Spleen (tissue), 11 donors: ENCODE measurements around the gene MPZL1. TPM values are rescaled to one million over a fixed set of nuclear protein-coding genes. Genes with fewer than 3 reads are reported as not detected.

Experiments
- DNase-seq: peaks from one replicate; pipeline ENCODE4 v3.0.0-alpha.2; 2020
- H3K27ac ChIP-seq, 8 donors: fragments of 200-600 bp; sonication (generic) in 7 of 8; 1 replicate in 4 of 8; 2 replicates in 4 of 8; pipeline versions ENCODE4 v1.5.0 to v1.8.0; 2016 to 2021; ENCODE audit warnings: inconsistent platforms in 4 of 8, mild to moderate bottlenecking in 4 of 8, moderate library complexity in 1 of 8
- H3K27me3 ChIP-seq, 7 donors: fragments of 200-600 bp; sonication (generic) in 6 of 7; replicated peaks in 1 of 7; 1 replicate in 4 of 7; 2 replicates in 3 of 7; pipeline versions ENCODE4 v1.5.0 to v1.8.0; 2016 to 2021; ENCODE audit warnings: inconsistent platforms in 3 of 7, mild to moderate bottlenecking in 1 of 7
- H3K36me3 ChIP-seq, 6 donors: fragments of 200-600 bp; sonication (generic) in 5 of 6; 1 replicate in 4 of 6; 2 replicates in 2 of 6; pipeline versions ENCODE4 v1.5.0 to v1.8.0; 2016 to 2021; ENCODE audit warnings: inconsistent platforms in 2 of 6
- H3K4me1 ChIP-seq, 6 donors: fragments of 200-600 bp; sonication (generic) in 5 of 6; 1 replicate in 3 of 6; 2 replicates in 3 of 6; pipeline versions ENCODE4 v1.5.0 to v1.8.0; 2016 to 2021; ENCODE audit warnings: inconsistent platforms in 3 of 6
- H3K4me3 ChIP-seq, 8 donors: fragments of 200-600 bp; sonication (generic) in 7 of 8; 1 replicate in 4 of 8; 2 replicates in 4 of 8; pipeline versions ENCODE4 v1.5.0 to v1.8.0; 2016 to 2021; ENCODE audit warnings: inconsistent platforms in 4 of 8, mild to moderate bottlenecking in 4 of 8, moderate library complexity in 2 of 8
- H3K9me3 ChIP-seq, 8 donors: fragments of 200-600 bp; sonication (generic) in 7 of 8; 1 replicate in 4 of 8; 2 replicates in 4 of 8; pipeline versions ENCODE4 v1.5.0 to v1.8.0; 2016 to 2021; ENCODE audit warnings: inconsistent platforms in 4 of 8
- CTCF ChIP-seq, 11 experiments: fragments of 200-600 bp in 7 of 11; fragments of 450-650 bp in 4 of 11; sonication (generic) in 4 of 11; IDR thresholded peaks in 8 of 11; conservative IDR thresholded peaks in 3 of 11; 1 replicate in 7 of 11; 2 replicates in 4 of 11; pipeline versions ENCODE4 v1.4.0 to v1.8.0; 2016 to 2021; ENCODE audit warnings: antibody characterized with exemption in 11 of 11, inconsistent platforms in 4 of 11, mild to moderate bottlenecking in 1 of 11
- POLR2A ChIP-seq, 3 donors: fragments of 450-650 bp; IDR thresholded peaks; one replicate each; pipeline ENCODE4 v1.5.1; 2017; ENCODE audit warnings: antibody characterized with exemption in 3 of 3, mild to moderate bottlenecking in 1 of 3
- POLR2AphosphoS5 ChIP-seq, 3 donors: sonication (generic); formaldehyde crosslinking; IDR thresholded peaks; one replicate each; pipeline ENCODE4 v1.5.1; 2017; ENCODE audit warnings: antibody characterized with exemption in 3 of 3
- WGBS, 5 donors: extraction: QIAGEN DNeasy Blood & Tissue Kit in 3 of 5; methylation state at CpG; one replicate each; pipeline versions ENCODE4 v1.1.5 to v1.1.7; 2013 to 2018; 5-methylcytosine and 5-hydroxymethylcytosine counted together
- intact Hi-C: fragments of 100-400 bp; cut with DNase I; formaldehyde crosslinking; loops from one replicate; pipeline ENCODE4 v1.15.0; 2023; ENCODE audit warnings: low total_unique reads
- polyA plus RNA-seq, 3 donors: library from polyadenylated mRNA; stranded (reverse); fragments of 200-250 nt; gene quantifications; one replicate each; pipeline ENCODE4 v1.2.1, GENCODE V29; 2013
- total RNA-seq, 7 donors: library from RNA; depleted of rRNA in 3 of 7; stranded (reverse); fragments of >200 nt in 3 of 7; fragmentation: NEBNext Ultra II Directional in 4 of 7; extraction: Animal tissue kit (Norgen Biotek cat#: 25700) in 4 of 7; gene quantifications; one replicate each; pipeline versions ENCODE4 v1.1.0 to v1.2.1, GENCODE V29; 2016 to 2021
- donor health status: healthy with polysubstance abuse.
- donor health status: DM: no; HTN: no; CAD: no; lungs with moderate emphysema.
- donor health status: DM: no; HTN: no; CAD: no.
- donor health status: Bipolar disorder and iron deficiency.
- donor health status: healthy.
- donor health status: DM: no; HTN: no; CAD: no.
- donor health status: DM: yes; HTN: yes; CAD: no.

Gene MPZL1
- total and polyA plus RNA-seq, 10 donors = 12.0 to 65.8 (median 47.3) TPM

- Histone ChIP-seq H3K27me3 (no peaks in the 10 kb centered on the region), H3K4me1 (no peaks in the 10 kb centered on the region), H3K36me3 (no peaks in the 10 kb centered on the region), H3K9me3 (no peaks in the 10 kb centered on the region), H3K27ac (no peak overlapping the region), H3K4me3 (no peak overlapping the region)
- TF ChIP-seq POLR2A (IDR thresholded peaks at IDR 0.05) (no peak), POLR2AphosphoS5 (IDR thresholded peaks at IDR 0.05) (no peak), CTCF (IDR thresholded peaks at IDR 0.05 in 8 of 11, conservative IDR thresholded peaks at IDR 0.05 in 3 of 11) (no peak)
- no peak for DNase-seq
- 36 to 72% (median 40%) methylated on average over 2 of the region's 2 CpGs for WGBS, 5 donors
- intact Hi-C loops = no loop called here
Measured at GRCh38 chr1:167837326-167837725, 115.5 kb downstream of the MPZL1 start.

DNA sequence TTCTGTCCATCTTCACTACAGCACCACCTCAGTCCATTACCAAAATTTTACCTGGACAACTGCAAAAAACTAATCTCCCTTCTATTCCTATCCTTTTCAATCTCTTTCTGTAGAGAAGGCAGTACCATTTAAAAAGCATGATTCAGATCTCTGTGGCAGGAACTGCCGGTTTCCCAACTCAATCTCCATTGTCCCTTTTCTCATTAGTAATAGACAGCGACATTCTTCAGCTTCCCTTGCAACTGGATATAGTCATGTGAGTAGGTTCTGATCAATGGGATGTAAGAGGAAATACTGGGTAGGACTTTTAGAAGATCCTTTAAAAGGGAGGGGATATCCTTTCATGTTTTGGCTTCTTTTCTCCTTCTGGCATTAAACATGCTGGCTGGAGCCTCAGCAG is 117.2 kb downstream of the MPZL1 start:
- TF ChIP-seq POLR2A (IDR thresholded peaks at IDR 0.05) = no peak
- TF ChIP-seq POLR2AphosphoS5 (IDR thresholded peaks at IDR 0.05) = no peak
- TF ChIP-seq CTCF (IDR thresholded peaks at IDR 0.05 in 8 of 11, conservative IDR thresholded peaks at IDR 0.05 in 3 of 11) = no peak
- no peaks in the 10 kb centered on the region for H3K27me3 ChIP-seq
- H3K36me3 ChIP-seq = no peaks in the 10 kb centered on the region
- H3K27ac ChIP-seq = no peak overlapping the region
- WGBS, 5 donors = 85 to 97% (median 88%) methylated on average over 2 of the region's 2 CpGs
- no peak for DNase-seq
- H3K9me3 ChIP-seq = no peaks in the 10 kb centered on the region
- intact Hi-C loops = no loop called here
- no peak overlapping the region for H3K4me3 ChIP-seq
- H3K4me1 ChIP-seq = no peaks in the 10 kb centered on the region

Other genes starting within 250 kb of the MPZL1 start
- 10 to 100 TPM; 15.8 to 67.1 (median 37.7) TPM for gene CD247, start 203.5 kb upstream of the MPZL1 start, total RNA-seq
- 10 to 100 TPM; 16.0 to 17.8 (median 16.3) TPM for gene CD247, start 203.5 kb upstream of the MPZL1 start, polyA plus RNA-seq
- gene CREG1, start 168.2 kb upstream of the MPZL1 start, total RNA-seq = 100 to 1,000 TPM; 121 to 364 (median 227) TPM
- 10 to 100 TPM; 40.8 to 74.8 (median 70.4) TPM for gene CREG1, start 168.2 kb upstream of the MPZL1 start, polyA plus RNA-seq
- gene RCSD1, start 91.8 kb upstream of the MPZL1 start, total RNA-seq = 100 to 1,000 TPM in 5 of 7 donors, 10 to 100 TPM in 2; 91.9 to 144 (median 124) TPM
- gene RCSD1, start 91.8 kb upstream of the MPZL1 start, polyA plus RNA-seq = 100 to 1,000 TPM in 1 of 3 donors, 10 to 100 TPM in 2; 58.9 to 103 (median 87.2) TPM
- under 1 TPM in 4 of 7 donors, not detected in 3; 0.12 to 0.40 (median 0.29) TPM for gene ADCY10, start 192.2 kb downstream of the MPZL1 start, total RNA-seq
- gene ADCY10, start 192.2 kb downstream of the MPZL1 start, polyA plus RNA-seq = under 1 TPM in 2 of 3 donors, not detected in 1; 0.04 to 0.12 TPM
- gene DCAF6, start 214.7 kb downstream of the MPZL1 start, total RNA-seq = 10 to 100 TPM; 38.7 to 76.6 (median 48.1) TPM
- 10 to 100 TPM; 19.2 to 23.8 (median 21.0) TPM for gene DCAF6, start 214.7 kb downstream of the MPZL1 start, polyA plus RNA-seq
- gene MPC2, start 215.1 kb downstream of the MPZL1 start, total RNA-seq = 10 to 100 TPM; 23.0 to 31.1 (median 29.4) TPM
- 10 to 100 TPM; 34.6 to 47.4 (median 46.1) TPM for gene MPC2, start 215.1 kb downstream of the MPZL1 start, polyA plus RNA-seq